Activated T-helper 2 cell treated with anti-CD3 and anti-CD28 coated beads, Interferon-gamma antibody, Interleukin-2, Interleukin-4, amounts not matched to agents 10 μg/mL and 5 μg/mL and 100 μg/mL, durations not matched to agents 14 hours and 24 hours and 36 hours (primary cell): Measurements from ENCODE around the gene KCNN4. TPM values are rescaled to one million over a fixed set of nuclear protein-coding genes. Genes with fewer than 3 reads are reported as not detected.

ENCODE experiments used
- total RNA-seq: library from RNA; stranded (reverse); gene quantifications from 2 replicates; pipeline ENCODE4 v1.2.3, GENCODE V29; 2022

Gene KCNN4
- total RNA-seq, 1 donor from 2014 or later: 98.7 TPM

Other genes with a start within 250 kb of the KCNN4 start
- gene ZNF575, start 247.8 kb downstream of the KCNN4 start, total RNA-seq: 1.7 and 2.1 TPM in 2 replicates
- 27.3 and 27.5 TPM in 2 replicates for gene XRCC1, start 205.4 kb downstream of the KCNN4 start, total RNA-seq
- gene PINLYP, start 205.2 kb downstream of the KCNN4 start, total RNA-seq: 9.0 and 9.1 TPM in 2 replicates
- 27.8 and 32.7 TPM in 2 replicates for gene IRGQ, start 184.8 kb downstream of the KCNN4 start, total RNA-seq
- 14.5 and 14.8 TPM in 2 replicates for gene ZNF576, start 184.4 kb downstream of the KCNN4 start, total RNA-seq
- 0.32 and 0.46 TPM in 2 replicates for gene SRRM5, start 168.9 kb downstream of the KCNN4 start, total RNA-seq
- gene ZNF428, start 161.3 kb downstream of the KCNN4 start, total RNA-seq: 17.7 and 19.1 TPM in 2 replicates
- gene CADM4, start 141.1 kb downstream of the KCNN4 start, total RNA-seq: 0.39 and 0.44 TPM in 2 replicates
- gene PLAUR, start 110.8 kb downstream of the KCNN4 start, total RNA-seq: 19.9 and 21.2 TPM in 2 replicates
- gene IRGC, start 64.9 kb downstream of the KCNN4 start, total RNA-seq: not detected in 2 replicates
- gene SMG9, start 26.0 kb downstream of the KCNN4 start, total RNA-seq: 69.1 and 73.1 TPM in 2 replicates
- gene LYPD5, start 21.5 kb upstream of the KCNN4 start, total RNA-seq: 0.14 and 0.41 TPM in 2 replicates
- gene ZNF283, start 46.3 kb upstream of the KCNN4 start, total RNA-seq: 3.6 and 4.6 TPM in 2 replicates
- gene ZNF404, start 103.0 kb upstream of the KCNN4 start, total RNA-seq: 0.53 and 1.7 TPM in 2 replicates
- gene ZNF45, start 154.3 kb upstream of the KCNN4 start, total RNA-seq: 11.1 and 12.2 TPM in 2 replicates
- gene ZNF221, start 170.3 kb upstream of the KCNN4 start, total RNA-seq: 0.92 and 1.4 TPM in 2 replicates
- 4.7 and 5.5 TPM in 2 replicates for gene ZNF155, start 203.2 kb upstream of the KCNN4 start, total RNA-seq
- 3.8 and 4.5 TPM in 2 replicates for gene ZNF230, start 222.0 kb upstream of the KCNN4 start, total RNA-seq
- gene ZNF222, start 244.4 kb upstream of the KCNN4 start, total RNA-seq: 0.99 and 1.8 TPM in 2 replicates